HFF-Myc (cell line): ENCODE measurements around the gene RPS6KA5.

ENCODE experiments used
- DNase-seq: peaks from one replicate; pipeline ENCODE4 v3.0.0-alpha.2; 2011; ENCODE audit warnings: low read depth; ENCODE audit errors: extremely low read depth
- H3K4me3 ChIP-seq: replicated peaks from 2 replicates; pipeline ENCODE4 v1.5.1; 2011; ENCODE audit warnings: low read depth, mild to moderate bottlenecking, control low read depth, low read length
- TF ChIP-seq, protein P1 (sequence below): IDR thresholded peaks from 2 replicates; pipeline ENCODE4 v1.5.1; 2012; ENCODE audit warnings: mild to moderate bottlenecking, low read depth, low read length, control low read depth; ENCODE audit errors: missing control alignments

The RPS6KA5 gene

DNA sequence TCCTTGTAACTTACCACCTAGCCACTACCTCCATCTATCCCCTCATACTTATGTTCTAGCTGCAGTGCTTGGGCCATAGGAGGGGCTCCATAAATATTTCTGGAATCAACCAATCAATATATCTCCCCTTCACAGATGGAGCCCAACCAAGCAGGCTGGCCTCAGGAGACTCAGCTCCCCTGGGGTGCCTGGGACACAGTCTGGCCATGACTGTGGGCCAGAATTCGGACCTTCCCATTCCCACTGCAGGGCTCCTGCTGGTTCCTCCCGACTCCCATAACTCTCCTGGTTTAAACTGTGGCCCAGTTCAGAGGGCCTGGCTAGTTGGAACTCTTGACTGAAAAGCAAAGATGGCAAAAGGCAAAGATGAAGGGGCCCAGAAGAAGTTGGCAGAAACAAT is 257.2 kb downstream of the RPS6KA5 start:
- TF ChIP-seq, protein P1, sequence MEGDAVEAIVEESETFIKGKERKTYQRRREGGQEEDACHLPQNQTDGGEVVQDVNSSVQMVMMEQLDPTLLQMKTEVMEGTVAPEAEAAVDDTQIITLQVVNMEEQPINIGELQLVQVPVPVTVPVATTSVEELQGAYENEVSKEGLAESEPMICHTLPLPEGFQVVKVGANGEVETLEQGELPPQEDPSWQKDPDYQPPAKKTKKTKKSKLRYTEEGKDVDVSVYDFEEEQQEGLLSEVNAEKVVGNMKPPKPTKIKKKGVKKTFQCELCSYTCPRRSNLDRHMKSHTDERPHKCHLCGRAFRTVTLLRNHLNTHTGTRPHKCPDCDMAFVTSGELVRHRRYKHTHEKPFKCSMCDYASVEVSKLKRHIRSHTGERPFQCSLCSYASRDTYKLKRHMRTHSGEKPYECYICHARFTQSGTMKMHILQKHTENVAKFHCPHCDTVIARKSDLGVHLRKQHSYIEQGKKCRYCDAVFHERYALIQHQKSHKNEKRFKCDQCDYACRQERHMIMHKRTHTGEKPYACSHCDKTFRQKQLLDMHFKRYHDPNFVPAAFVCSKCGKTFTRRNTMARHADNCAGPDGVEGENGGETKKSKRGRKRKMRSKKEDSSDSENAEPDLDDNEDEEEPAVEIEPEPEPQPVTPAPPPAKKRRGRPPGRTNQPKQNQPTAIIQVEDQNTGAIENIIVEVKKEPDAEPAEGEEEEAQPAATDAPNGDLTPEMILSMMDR, result no peak
- no peak overlapping the region for H3K4me3 ChIP-seq

DNA sequence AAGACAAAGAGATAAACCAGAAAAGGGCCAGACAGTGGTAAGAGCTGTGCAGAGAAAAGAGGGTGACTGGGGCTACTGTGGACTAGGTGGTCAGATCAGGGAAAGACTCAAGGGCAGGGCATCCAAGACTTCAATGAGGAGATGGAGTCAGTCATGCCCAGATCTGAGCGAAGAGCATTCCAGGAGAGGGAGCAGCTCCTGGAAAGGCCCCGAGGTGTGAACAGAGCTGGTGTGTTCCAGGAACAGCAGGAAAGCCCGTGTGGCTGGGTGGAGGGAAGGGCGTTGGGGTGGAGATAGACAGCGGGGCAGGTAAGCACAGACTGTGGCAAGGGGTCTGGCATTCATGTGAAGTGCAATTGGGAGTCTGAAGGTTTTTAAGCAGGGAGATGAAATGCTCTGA is 261.0 kb downstream of the RPS6KA5 start:
- H3K4me3 ChIP-seq, result no peak overlapping the region
- TF ChIP-seq, protein P1, result no peak
- no peak for DNase-seq

More for the DNA sequence above, 257.2 kb downstream of the RPS6KA5 start:
- no peak for DNase-seq

DNA sequence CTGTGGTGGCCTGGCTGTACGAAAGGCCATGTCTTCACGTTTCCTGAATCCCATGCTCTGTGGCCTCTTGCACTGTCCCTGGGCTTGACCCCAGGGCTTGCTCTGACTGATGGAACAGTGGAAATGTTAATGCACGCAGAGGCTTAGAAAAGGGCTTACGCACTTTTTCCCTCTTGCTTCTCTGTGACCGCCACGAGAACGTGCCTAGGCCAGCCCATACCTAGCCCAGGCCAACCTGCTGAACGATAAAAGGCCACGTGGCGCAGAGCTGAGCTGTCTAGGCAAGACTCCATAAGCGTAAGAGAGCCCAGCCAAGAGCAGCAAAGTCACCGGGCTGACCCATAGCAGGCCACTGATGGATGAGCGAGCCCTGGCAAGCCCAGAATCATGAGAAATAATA is 262.5 kb downstream of the RPS6KA5 start:
- DNase-seq, result no peak
- no peak overlapping the region for H3K4me3 ChIP-seq

More for the DNA sequence above, 262.5 kb downstream of the RPS6KA5 start:
- TF ChIP-seq, protein P1, result no peak
